ENCODE results near the gene CCT3.
"Not testable (repeated sequence)": the region's sequence is repeated elsewhere in the genome, so short reads cannot be mapped to it uniquely, and the experiment has no call there.

The CCT3 gene

DNA sequence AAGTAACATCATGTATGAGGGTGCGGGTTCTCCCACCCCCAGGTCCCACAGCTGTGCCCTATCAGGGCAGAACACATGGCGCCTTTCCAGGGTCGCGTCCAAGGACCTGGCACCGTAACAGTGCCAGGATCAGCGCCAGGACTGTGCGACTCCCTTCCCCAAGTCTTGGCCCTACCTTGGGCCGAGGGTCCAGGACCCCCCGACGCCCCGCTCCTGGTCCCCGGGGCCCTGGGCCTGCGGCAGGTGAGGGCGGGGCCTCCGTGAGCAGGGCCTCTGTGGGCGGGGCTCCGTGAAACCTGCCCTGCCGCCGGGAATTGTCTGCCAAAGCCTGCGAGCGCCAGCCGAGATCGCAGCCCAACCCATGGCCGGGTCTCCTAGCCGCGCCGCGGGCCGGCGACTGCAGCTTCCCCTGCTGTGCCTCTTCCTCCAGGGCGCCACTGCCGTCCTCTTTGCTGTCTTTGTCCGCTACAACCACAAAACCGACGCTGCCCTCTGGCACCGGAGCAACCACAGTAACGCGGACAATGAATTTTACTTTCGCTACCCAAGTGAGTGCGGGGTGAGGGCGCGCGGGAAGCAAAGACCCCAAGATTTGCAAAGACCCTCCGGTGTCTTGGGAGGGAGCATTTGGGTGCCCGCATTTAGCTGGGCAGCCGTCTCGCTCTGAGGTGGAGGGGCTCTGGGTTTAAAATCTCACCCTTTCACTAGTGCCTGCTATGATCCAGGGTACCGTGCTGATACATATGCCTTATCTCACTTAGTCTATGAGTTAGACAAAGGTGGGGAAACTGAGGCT, 31.0 kb upstream of the CCT3 start, which contains the start of gene RHBG:
Gene RHBG (plus strand): TSS at position 323 of the 796 bp plus-strand sequence. CDS start 39 bp downstream, at position 362.
- DNase-seq, result no peak

DNA sequence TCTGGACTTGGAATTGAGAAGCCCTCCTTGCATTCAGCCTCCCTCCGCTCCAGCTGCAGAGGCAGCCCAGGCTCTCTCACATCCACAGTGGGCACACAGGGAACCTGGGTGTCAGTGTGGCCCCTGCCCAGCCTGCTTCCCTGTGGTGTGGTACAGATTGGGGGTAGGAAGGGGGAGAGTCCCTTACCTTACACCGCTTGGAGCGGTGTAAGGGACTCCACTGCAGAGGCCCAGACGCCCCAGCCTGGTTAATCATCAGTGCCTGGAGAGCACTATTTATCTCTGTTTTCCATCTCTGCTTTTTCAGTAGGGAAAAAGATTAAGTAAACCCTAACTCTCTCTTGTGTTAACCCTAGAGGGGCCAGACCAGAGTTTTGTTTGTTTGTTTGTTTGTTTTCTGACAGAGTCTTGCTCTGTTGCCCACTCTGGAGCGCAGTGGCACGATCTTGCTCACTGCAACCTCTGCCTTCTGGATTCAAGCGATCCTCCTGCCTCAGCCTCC, 30.1 kb upstream of the CCT3 start:
- DNase-seq, result no peak

DNA sequence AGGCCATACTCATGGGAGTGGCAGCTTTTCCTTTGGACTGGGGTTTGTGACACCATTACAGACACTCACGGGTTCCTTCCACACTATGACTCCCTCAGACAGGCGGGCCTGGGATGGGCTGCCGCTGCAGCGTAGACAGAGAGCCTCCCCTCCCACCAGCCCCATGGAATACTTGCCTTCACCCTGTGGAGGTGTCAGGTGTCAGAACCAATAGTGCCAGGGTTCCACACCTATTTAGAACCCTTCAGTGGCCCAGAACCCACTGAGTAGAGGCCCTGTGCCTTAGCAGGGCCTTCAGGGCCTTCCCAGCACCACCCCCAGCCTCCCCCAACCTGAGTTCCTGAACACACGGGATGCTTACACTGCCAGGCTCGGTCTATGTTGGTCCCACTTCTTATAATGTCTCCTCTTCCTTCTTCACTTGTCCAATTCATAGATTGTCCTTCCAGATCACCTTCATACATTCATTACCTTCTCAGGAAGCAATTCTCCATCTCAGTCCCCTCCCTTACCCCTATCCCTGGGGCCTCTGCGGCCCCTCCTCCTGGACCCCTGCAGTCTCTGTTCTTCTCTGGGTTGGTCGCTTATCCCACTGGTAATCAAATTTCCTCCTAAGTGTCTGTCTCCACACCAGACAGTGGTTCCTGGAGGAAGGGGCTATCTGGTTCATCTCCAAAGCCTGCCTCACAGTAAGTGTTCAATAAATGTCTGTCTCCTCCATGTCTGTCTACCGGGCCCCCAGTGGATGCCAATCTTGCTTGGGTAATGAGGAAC, 29.5 kb upstream of the CCT3 start:
- no peak for DNase-seq

DNA sequence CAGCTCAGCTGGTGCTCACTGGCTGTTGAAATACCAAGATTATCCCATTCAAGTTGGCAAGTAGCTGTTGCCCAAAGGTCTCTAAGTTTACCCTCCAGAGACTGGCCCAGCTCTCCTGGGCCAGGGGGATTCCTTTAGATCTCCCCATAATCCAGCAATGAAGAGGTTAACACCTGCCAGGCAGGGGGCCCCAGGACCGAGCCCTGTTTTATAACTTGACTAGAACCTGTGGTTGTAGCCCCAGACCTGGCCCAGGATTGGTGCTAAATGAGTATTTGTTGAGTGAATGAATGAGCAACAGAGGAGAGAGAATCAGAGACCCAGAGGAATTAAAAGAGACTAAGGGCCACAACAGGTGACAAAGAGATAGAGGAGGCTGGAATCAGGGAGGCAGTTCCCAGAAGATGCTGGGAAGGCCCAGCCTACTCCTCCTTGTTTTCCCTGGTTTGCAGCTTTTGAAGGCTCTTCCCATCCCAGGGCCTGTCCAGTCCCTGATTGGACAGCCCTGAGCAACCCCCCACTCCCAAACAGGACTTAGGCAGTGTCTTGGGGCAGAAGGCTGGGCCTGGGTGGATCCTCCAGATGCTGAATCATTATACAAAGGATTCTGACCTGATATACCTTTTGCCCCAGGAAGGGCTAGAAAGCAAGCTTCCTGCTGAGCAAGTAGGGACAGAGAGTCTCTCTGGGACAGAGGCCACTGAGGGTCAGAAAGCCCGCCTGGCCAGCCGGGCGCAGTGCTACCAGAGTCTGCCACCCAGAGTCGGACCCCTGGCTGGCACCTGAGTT, 28.5 kb upstream of the CCT3 start:
- DNase-seq, result no peak

DNA sequence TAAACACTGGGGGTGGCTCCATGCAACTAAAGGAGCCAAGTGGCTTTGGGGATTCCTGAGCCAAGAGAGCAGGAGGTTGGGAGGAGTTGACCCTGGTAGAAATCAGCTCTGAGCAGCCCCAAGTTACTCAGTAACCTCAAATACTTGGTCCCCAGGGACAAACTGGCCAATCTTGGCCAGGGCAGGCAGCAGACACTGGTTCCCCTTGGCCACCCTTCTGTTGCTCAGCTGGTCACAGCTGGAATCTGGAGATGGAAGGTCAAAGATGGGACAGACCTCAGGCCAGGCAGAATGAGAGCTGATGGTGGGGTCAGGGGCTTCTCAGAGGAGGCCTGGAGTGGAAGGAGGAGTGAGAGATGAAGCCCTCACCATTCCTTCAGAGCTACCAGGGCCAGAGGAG, 27.7 kb upstream of the CCT3 start:
- DNase-seq, result no peak

DNA sequence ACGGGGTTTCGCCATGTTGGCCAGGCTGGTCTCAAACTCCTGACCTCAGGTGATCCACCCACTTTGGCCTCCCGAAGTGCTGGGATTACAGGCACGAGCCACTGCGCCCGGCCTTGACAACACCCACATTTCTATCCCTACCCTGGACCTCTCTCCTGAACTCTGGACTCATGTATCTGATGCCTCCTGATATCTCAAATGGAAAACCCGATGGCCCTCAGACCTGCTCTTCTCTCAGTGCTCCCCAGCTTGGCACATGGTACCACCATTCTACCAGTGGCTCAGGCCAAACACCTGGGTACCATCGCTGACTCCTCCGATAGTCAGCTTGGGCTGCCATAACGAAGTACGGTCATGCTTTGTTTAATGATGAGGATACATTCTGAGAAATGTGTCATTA, 22.4 kb upstream of the CCT3 start:
- DNase-seq, result no peak

DNA sequence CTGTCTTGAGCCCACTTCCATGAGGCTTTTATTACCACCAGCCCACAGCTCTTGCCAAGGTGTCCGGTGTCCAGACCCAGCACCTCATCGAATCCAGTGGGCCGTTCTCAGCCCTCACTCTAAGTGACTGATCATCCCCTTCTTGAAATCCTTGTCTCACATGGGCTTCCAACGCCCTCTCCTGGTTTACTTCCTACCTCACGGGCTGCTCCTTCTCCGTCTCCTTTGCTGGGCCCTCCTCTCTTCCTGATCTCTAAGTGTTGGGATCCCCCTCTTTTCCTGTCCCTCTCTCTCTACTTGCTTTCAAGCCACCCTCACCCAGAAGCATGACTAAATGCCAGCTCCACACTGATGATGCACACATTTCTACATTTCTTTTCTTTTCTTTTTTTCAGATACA, 21.9 kb upstream of the CCT3 start:
- DNase-seq, result no peak

DNA sequence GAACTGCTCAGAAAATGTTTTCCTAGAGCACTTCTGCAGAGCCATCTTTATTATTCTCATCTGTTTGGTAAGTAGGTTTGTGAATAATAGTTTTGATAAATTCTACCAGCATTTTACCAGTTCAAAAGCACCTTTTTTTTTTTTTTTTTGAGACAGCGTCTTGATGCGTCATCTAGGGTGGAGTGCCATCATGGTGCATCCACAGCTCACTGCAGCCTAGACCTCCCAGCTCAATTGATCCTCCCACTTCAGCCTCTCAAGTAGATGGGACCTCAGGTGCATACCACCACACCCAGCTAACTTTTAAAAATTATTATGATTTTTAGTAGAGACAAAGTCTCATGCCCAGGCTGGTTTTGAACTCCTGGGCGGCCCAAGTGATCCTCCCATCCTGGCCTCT, 21.2 kb upstream of the CCT3 start:
- no peak for DNase-seq

DNA sequence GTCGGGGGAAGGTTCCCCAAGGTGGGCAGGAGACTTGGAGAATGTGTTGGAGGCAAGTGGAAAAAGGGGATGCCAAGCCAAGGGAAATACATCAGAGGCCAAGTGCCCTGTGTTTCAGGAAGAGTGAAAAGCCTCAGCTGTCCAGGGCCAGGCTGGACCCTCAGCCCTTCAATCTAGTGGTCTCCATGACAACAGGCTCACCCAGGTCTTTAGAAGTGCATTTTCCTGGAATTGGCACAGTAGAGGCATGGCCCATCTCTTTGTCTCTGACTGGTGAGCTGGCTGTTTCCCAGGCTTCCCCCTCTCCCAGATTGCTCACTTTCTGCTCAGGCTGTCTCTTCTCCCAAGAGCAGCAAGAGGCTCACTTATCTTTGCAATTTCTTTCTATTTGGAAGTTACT, 20.5 kb upstream of the CCT3 start:
- DNase-seq, result no peak

DNA sequence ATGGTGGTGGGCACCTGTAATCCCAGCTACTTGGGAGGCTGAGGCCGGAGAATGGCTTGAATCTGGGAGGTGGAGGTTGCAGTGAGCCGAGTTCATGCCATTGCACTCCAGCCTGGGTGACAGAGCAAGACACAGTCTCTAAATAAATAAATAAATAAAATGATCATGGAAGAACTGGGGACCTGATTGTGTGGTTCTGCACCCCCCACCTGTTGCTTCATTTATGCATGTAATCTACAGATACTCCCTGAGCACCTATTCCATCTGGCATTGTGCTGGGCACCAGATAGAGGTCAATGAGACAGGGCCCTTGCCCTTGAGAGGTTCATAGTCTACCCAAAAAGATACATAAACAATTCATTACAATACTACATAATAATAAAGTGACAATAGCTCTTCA, 19.9 kb upstream of the CCT3 start:
- DNase-seq, result no peak

DNA sequence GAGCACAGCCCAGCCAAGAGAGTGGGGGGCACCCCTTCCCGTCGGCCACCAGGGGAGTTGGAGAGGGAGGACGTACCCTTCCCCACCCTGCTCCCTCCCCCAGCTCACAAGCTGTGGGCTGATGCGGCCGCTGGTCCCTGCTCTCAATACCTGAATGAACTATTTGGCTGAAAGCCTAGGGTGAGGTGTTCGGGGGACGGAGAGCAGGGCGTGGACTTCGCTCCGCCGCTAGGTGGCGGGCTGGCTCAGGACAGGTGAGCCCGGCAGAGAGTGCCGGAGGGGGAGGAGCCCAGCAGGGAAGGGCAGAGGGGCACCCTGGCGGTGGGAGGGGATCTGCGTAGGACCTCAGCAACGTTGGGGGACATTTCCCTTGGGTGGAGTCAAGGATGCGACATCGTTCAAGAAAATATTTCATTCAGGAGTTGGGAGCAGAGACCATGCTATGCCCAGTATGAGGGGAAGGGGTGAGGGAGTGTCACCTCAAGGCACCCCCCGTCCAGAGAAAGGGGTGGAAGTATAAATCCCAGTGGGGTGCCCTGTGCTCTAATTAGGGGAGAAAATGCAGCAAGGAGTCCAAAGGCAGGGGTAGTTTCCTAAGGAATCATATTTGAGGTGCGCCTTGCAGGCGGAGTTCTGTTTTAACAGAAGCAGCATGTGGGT, 18.9 kb upstream of the CCT3 start:
- peak in 16 of 56 donors; percentile 4 to 41 (median 10) for DNase-seq

DNA sequence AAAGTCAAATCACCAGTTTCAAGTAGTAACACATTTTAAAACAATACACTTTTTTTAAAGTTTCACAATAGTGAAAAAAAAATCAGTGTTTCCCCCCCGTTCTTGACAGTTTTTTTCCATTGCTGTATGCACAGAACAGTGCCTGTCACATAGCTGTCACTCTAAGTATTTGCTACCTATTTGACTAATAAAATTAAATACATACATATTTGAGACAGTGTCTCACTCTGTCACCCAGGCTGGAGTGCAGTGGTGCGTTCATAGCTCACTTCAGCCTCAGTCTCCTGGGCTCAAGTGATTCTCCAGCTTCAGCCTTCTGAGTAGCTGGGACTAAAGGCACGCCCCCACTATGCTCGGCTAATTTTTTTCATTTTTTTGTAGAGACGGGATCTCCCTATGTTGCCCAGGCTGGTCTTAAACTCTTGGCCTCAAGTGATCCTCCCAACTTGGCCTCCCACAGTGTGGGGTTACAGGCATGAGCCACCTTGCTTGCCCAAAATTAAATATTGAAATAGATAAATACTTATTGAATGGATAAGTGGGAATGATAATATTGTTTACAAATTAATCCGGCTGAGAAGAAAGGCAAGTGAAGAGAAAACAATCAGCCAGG, 18.3 kb upstream of the CCT3 start:
- DNase-seq, result no peak

DNA sequence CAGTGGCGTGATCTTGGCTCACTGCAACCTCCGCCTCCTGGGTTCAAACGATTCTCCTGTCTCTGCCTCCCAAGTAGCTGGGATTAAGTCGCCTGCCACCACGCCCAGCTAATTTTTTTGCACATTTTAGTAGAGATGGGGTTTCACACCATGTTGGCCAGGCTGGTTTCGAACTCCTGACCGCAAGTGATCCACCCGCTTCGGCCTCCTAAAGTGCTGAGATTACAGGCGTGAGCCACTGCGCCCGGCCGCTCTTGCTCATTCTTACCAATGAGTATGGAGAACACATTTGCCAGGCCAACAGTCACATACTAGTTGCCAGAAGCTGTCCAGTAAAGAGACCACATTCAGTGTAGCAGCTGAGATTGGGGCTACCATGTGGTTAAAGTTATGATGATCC, 14.4 kb upstream of the CCT3 start:
- DNase-seq, result not testable (repeated sequence)

DNA sequence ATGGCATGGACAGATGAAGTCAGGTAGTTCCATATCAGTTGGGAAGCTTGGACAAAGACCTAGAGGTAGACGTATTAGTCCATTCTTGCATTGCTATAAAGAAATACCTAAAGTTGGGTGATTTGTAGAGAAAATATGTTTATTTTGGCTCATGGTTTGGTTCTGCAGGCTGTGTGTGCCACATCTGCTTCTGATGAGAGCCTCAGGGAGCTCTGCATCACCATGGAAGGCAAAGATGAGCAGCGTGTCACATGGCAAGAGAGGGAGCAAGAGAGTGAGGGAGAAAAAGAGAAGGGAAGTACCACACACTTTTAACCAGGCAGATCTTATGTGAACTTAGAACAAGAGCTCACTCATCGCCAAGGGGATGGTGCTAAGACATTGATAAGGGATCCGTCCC, 9.2 kb upstream of the CCT3 start:
- no peak for DNase-seq

DNA sequence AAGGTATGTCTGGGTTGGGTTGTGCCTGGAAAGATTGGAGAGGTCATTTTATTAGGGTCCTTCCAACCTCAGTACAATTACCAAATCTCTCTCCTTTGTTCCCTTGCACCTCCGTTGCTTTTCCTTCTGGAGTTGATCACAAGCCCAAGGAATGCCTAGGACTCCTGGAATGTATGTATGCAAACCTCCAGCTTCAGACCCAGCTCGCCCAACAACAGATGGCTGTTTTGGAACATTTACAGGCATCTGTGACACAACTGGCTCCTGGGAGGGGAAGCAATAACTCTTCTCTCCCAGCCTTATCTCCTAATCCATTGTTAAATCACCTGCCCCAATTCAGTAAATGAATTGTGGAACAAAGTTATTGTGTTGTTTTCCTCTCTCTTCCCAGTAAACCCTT, 8.5 kb upstream of the CCT3 start:
- no peak for DNase-seq

DNA sequence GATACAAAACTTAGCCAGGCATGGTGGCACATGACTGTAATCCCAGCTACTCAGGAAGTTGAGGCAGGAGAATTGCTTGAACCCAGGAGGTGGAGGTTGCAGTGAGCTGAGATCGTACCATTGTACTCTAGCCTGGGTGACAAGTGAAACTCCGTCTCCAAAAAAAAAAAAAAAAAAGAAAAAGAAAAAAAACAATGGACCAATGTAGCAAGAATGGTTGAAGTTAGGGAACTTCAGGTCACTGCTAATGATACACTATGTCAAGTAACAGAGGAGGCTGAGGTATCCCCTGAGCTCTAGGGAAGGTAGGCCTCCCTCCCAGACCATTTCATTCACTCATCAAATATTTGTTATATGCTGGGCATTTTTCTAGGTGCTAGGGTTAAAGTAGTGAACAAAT, 7.9 kb upstream of the CCT3 start:
- not testable (repeated sequence) for DNase-seq

DNA sequence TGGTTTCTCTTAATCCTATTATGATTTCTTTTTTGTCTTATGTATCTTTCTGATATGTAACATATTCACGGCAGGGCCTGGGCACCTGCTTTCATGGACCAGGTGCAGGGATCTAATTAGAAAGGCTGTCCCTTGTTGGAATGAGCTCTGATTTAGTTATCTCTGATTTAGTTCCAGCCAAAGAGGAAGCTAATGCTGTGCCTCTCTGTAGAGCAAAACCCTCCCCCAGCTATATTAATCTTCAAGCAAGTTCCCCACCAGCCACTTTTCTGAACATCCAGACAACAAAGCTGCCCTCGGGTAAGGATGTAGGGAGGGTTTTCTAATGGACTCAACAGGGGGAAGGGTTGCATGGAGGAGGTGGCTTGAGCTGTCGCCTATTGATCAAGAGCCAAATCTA, 6.3 kb upstream of the CCT3 start:
- no peak for DNase-seq

DNA sequence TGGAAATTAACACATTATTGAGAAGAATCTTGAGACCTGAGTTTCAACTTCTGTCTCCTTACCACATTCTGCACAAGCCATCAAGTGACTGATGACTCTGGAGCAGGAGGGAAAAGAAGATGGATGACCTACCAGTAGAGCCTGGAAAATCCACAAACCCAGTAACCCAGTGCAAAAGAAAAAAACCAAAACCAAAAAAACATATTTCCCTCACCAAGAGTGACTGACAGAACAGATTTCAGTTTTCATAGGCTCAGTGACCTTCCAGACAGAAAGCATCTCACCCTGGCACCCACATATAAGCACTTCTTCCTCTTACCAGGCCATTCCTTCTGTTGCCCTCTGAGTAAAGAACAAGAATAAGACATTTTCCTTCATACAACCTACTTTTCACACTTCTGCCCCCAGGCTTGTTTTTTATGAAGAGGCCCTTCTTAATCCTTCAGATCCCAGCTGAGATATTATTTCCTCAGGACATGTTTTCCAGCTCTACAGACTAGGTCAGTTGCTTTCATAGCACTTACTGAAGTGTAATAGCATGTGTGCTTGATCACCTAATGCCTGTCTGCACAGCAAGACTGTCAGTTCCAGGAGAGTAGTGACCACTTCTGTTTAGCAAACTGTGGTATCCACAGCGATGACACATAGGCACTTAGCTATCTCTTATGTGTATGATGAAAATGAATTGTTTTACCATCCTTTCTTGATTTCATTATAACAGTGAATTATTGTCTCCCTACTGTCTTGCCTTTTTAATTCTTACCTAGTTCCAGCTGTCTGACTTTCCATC, 4.3 kb upstream of the CCT3 start:
- DNase-seq, result no peak

DNA sequence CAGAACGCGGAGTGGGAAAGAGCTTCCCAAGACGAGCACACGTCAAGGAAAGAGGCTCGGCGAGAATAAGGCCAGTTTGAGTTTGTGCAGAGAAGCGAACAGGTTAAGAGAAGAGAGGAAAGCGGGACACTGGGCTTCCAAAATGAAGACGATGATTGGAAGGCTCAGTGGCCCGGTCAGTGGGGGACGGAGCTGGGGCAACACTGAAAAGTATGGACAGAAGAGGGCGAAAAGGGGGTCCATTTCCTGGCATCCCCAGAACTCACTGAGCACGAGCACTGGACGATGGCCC, 258 bp downstream of the CCT3 start:
- peak in 6 of 56 donors; percentile 36 to 50 (median 46) for DNase-seq

Measured in nucleus accumbens (tissue), 56 donors.